ENCODE data around the gene IFT74.

GRCh38 chr9:26919698-26920097, 36.5 kb upstream of the IFT74 start:
- TF ChIP-seq, protein P1, sequence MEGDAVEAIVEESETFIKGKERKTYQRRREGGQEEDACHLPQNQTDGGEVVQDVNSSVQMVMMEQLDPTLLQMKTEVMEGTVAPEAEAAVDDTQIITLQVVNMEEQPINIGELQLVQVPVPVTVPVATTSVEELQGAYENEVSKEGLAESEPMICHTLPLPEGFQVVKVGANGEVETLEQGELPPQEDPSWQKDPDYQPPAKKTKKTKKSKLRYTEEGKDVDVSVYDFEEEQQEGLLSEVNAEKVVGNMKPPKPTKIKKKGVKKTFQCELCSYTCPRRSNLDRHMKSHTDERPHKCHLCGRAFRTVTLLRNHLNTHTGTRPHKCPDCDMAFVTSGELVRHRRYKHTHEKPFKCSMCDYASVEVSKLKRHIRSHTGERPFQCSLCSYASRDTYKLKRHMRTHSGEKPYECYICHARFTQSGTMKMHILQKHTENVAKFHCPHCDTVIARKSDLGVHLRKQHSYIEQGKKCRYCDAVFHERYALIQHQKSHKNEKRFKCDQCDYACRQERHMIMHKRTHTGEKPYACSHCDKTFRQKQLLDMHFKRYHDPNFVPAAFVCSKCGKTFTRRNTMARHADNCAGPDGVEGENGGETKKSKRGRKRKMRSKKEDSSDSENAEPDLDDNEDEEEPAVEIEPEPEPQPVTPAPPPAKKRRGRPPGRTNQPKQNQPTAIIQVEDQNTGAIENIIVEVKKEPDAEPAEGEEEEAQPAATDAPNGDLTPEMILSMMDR (IDR thresholded peaks at IDR 0.05): no peak
- no peak for TF ChIP-seq POLR2A (IDR thresholded peaks at IDR 0.05)
